BLaER1 treated with 17β-estradiol and CSF1 and Interleukin-3, amounts not matched to agents 10 nM and 100 nM (cell line): Measurements from ENCODE around the gene FSIP1.

Experiments used
- H3K27ac ChIP-seq, 11 experiments: shearing (Covaris generic); formaldehyde crosslinking; 2 replicates each; pipeline ENCODE4 v1.8.1; 2022
- H3K27me3 ChIP-seq, 11 experiments: shearing (Covaris generic); formaldehyde crosslinking; 2 replicates each; pipeline ENCODE4 v1.8.1; 2022
- H3K36me3 ChIP-seq, 11 experiments: shearing (Covaris generic); formaldehyde crosslinking; 2 replicates each; pipeline ENCODE4 v1.8.1; 2022
- H3K4me1 ChIP-seq, 10 experiments: shearing (Covaris generic); formaldehyde crosslinking; 2 replicates each; pipeline ENCODE4 v1.8.1; 2022
- H3K4me2 ChIP-seq, 11 experiments: shearing (Covaris generic); formaldehyde crosslinking; 2 replicates each; pipeline ENCODE4 v1.8.1; 2022
- H3K4me3 ChIP-seq, 10 experiments: shearing (Covaris generic); formaldehyde crosslinking; 2 replicates each; pipeline ENCODE4 v1.8.1; 2022
- H3K9ac ChIP-seq, 11 experiments: shearing (Covaris generic); formaldehyde crosslinking; 2 replicates each; pipeline ENCODE4 v1.8.1; 2022
- H3K9me3 ChIP-seq, 11 experiments: shearing (Covaris generic); formaldehyde crosslinking; replicated peaks in 1 of 11; 2 replicates each; pipeline ENCODE4 v1.8.1; 2022
- H4K20me1 ChIP-seq, 11 experiments: shearing (Covaris generic); formaldehyde crosslinking; 2 replicates each; pipeline ENCODE4 v1.8.1; 2022
- Cebpa-rat ChIP-seq, 11 experiments: shearing (Covaris generic); IDR thresholded peaks; 2 replicates each; pipeline ENCODE4 v1.8.1; 2022

Gene FSIP1

GRCh38 chr15:39564972-39565665 is 217.5 kb downstream of the FSIP1 start:
- Histone ChIP-seq H3K36me3 (no peaks in the 10 kb centered on the region), H3K27me3 (no peaks in the 10 kb centered on the region), H3K4me2 (no peak overlapping the region), H3K4me3 (no peak overlapping the region), H4K20me1 (no peaks in the 10 kb centered on the region), H3K9ac (no peak overlapping the region), H3K27ac (no peak overlapping the region), H3K9me3 (no peaks in the 10 kb centered on the region), H3K4me1 (no peaks in the 10 kb centered on the region)
- no peak for TF ChIP-seq Cebpa-rat (IDR thresholded peaks at IDR 0.05)

GRCh38 chr15:39558421-39558820 is 224.2 kb downstream of the FSIP1 start:
- H3K9ac ChIP-seq, result no peak overlapping the region
- no peaks in the 10 kb centered on the region for H3K36me3 ChIP-seq
- no peaks in the 10 kb centered on the region for H3K27me3 ChIP-seq
- no peaks in the 10 kb centered on the region for H3K9me3 ChIP-seq
- no peak overlapping the region for H3K4me3 ChIP-seq
- H3K4me1 ChIP-seq, result no peaks in the 10 kb centered on the region
- no peak overlapping the region for H3K27ac ChIP-seq
- no peak overlapping the region for H3K4me2 ChIP-seq
- no peak for TF ChIP-seq Cebpa-rat (IDR thresholded peaks at IDR 0.05)
- H4K20me1 ChIP-seq, result no peaks in the 10 kb centered on the region

GRCh38 chr15:39556461-39556860 is 226.2 kb downstream of the FSIP1 start:
- Histone ChIP-seq H3K9me3 (no peaks in the 10 kb centered on the region), H3K4me1 (no peaks in the 10 kb centered on the region), H3K36me3 (no peaks in the 10 kb centered on the region)

GRCh38 chr15:39555885-39556284 is 226.8 kb downstream of the FSIP1 start:
- H3K27me3 ChIP-seq, result no peaks in the 10 kb centered on the region
- no peak for TF ChIP-seq Cebpa-rat (IDR thresholded peaks at IDR 0.05)

More at GRCh38 chr15:39556461-39556860, 226.2 kb downstream of the FSIP1 start:
- H3K27ac ChIP-seq, result no peak overlapping the region
- H3K4me2 ChIP-seq, result no peak overlapping the region
- no peak overlapping the region for H3K4me3 ChIP-seq
- H3K9ac ChIP-seq, result no peak overlapping the region
- no peak for TF ChIP-seq Cebpa-rat (IDR thresholded peaks at IDR 0.05)
- H3K27me3 ChIP-seq, result no peaks in the 10 kb centered on the region
- no peaks in the 10 kb centered on the region for H4K20me1 ChIP-seq

GRCh38 chr15:39554746-39555387 is 227.8 kb downstream of the FSIP1 start:
- Histone ChIP-seq H3K27ac (no peak overlapping the region), H3K4me2 (no peak overlapping the region)

More at GRCh38 chr15:39555885-39556284, 226.8 kb downstream of the FSIP1 start:
- no peak overlapping the region for H3K27ac ChIP-seq
- H3K36me3 ChIP-seq, result no peaks in the 10 kb centered on the region
- H3K4me1 ChIP-seq, result no peaks in the 10 kb centered on the region
- no peak overlapping the region for H3K4me3 ChIP-seq
- no peak overlapping the region for H3K9ac ChIP-seq
- no peaks in the 10 kb centered on the region for H4K20me1 ChIP-seq
- no peak overlapping the region for H3K4me2 ChIP-seq
- no peaks in the 10 kb centered on the region for H3K9me3 ChIP-seq

GRCh38 chr15:39553947-39554693 is 228.5 kb downstream of the FSIP1 start:
- TF ChIP-seq Cebpa-rat (IDR thresholded peaks at IDR 0.05), result no peak
- H4K20me1 ChIP-seq, result no peaks in the 10 kb centered on the region
- H3K4me3 ChIP-seq, result no peak overlapping the region
- H3K9ac ChIP-seq, result no peak overlapping the region
- no peaks in the 10 kb centered on the region for H3K4me1 ChIP-seq
- no peaks in the 10 kb centered on the region for H3K36me3 ChIP-seq
- H3K27ac ChIP-seq, result no peak overlapping the region
- no peaks in the 10 kb centered on the region for H3K27me3 ChIP-seq
- no peak overlapping the region for H3K4me2 ChIP-seq
- H3K9me3 ChIP-seq, result no peaks in the 10 kb centered on the region

More at GRCh38 chr15:39554746-39555387, 227.8 kb downstream of the FSIP1 start:
- H3K36me3 ChIP-seq, result no peaks in the 10 kb centered on the region
- no peaks in the 10 kb centered on the region for H4K20me1 ChIP-seq
- H3K4me3 ChIP-seq, result no peak overlapping the region
- no peaks in the 10 kb centered on the region for H3K4me1 ChIP-seq
- no peak overlapping the region for H3K9ac ChIP-seq
- no peaks in the 10 kb centered on the region for H3K9me3 ChIP-seq
- TF ChIP-seq Cebpa-rat (IDR thresholded peaks at IDR 0.05), result no peak
- H3K27me3 ChIP-seq, result no peaks in the 10 kb centered on the region

GRCh38 chr15:39552556-39552955 is 230.1 kb downstream of the FSIP1 start:
- Histone ChIP-seq H3K9ac (no peak overlapping the region), H3K4me1 (no peaks in the 10 kb centered on the region), H3K4me2 (no peak overlapping the region), H3K27me3 (no peaks in the 10 kb centered on the region), H3K36me3 (no peaks in the 10 kb centered on the region), H3K4me3 (no peak overlapping the region), H3K27ac (no peak overlapping the region), H4K20me1 (no peaks in the 10 kb centered on the region), H3K9me3 (no peaks in the 10 kb centered on the region)
- no peak for TF ChIP-seq Cebpa-rat (IDR thresholded peaks at IDR 0.05)

- Histone ChIP-seq H3K27me3 (no peaks in the 10 kb centered on the region), H4K20me1 (no peaks in the 10 kb centered on the region), H3K4me1 (no peaks in the 10 kb centered on the region), H3K9me3 (no peaks in the 10 kb centered on the region), H3K9ac (no peak overlapping the region), H3K4me2 (no peak overlapping the region), H3K4me3 (no peak overlapping the region), H3K36me3 (no peaks in the 10 kb centered on the region), H3K27ac (no peak overlapping the region)
- no peak for TF ChIP-seq Cebpa-rat (IDR thresholded peaks at IDR 0.05)
Observed at GRCh38 chr15:39551476-39551875, 231.2 kb downstream of the FSIP1 start.
